Activated naive CD4-positive, alpha-beta T cell (primary cell): Measurements from ENCODE around the gene RBPJ.

Source experiments
- DNase-seq, 4 experiments: peaks; one replicate each; lab custom pipeline; 2025; lab: John Stamatoyannopoulos, UW

The RBPJ gene

GRCh38 chr4:26459756-26460530, 139.1 kb downstream of the RBPJ start:
- DNase-seq, result no peak

- no peak for DNase-seq
Measured at GRCh38 chr4:26462874-26463273, 142.1 kb downstream of the RBPJ start.

GRCh38 chr4:26463386-26463785, 142.6 kb downstream of the RBPJ start:
- DNase-seq, result no peak

GRCh38 chr4:26464420-26465095, 143.7 kb downstream of the RBPJ start:
- no peak for DNase-seq

- DNase-seq, result no peak
Measured at GRCh38 chr4:26466578-26467270, 145.9 kb downstream of the RBPJ start.

GRCh38 chr4:26467724-26468123, 146.9 kb downstream of the RBPJ start:
- DNase-seq, result no peak

GRCh38 chr4:26468283-26468949, 147.6 kb downstream of the RBPJ start:
- DNase-seq, result no peak

GRCh38 chr4:26468977-26469376, 148.2 kb downstream of the RBPJ start:
- DNase-seq, result no peak

- no peak for DNase-seq
Measured at GRCh38 chr4:26471890-26472289, 151.1 kb downstream of the RBPJ start.

- no peak for DNase-seq
Measured at GRCh38 chr4:26473893-26474292, 153.1 kb downstream of the RBPJ start.

GRCh38 chr4:26474551-26474950, 153.7 kb downstream of the RBPJ start:
- no peak for DNase-seq

GRCh38 chr4:26475716-26476115, 154.9 kb downstream of the RBPJ start:
- no peak for DNase-seq

GRCh38 chr4:26476545-26476944, 155.7 kb downstream of the RBPJ start:
- DNase-seq, result no peak

GRCh38 chr4:26478330-26478729, 157.5 kb downstream of the RBPJ start:
- no peak for DNase-seq

- no peak for DNase-seq
Measured at GRCh38 chr4:26482508-26483462, 162.0 kb downstream of the RBPJ start.

GRCh38 chr4:26484032-26484515, 163.3 kb downstream of the RBPJ start:
- DNase-seq, result no peak

- DNase-seq, result no peak
Measured at GRCh38 chr4:26484516-26484915, 163.7 kb downstream of the RBPJ start.
